ENCODE measurements around the gene IL3. TPM values are rescaled to one million over a fixed set of nuclear protein-coding genes. Genes with fewer than 3 reads are reported as not detected.

IL3 gene, protein sequence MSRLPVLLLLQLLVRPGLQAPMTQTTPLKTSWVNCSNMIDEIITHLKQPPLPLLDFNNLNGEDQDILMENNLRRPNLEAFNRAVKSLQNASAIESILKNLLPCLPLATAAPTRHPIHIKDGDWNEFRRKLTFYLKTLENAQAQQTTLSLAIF
- total RNA-seq (2021; fragmentation: NEBNext Ultra II Directional; extraction: Animal tissue kit (Norgen Biotek cat#: 25700)), result not detected
- long read RNA-seq, result 0 reads

- DNase-seq, result no peak
- Mint-ChIP-seq H3K27me3 (ENCODE audit: insufficient read depth) (peaks cover 6% of the 10 kb centered on the region), H3K27ac (no peak within 1 kb of the TSS), H3K4me1 (ENCODE audit: low read depth) (peaks cover 12% of the 10 kb centered on the region; the same call in 1 of the 2 replicates), H3K9me3 (no peaks in the 10 kb centered on the region), H3K4me3 (no peak within 1 kb of the TSS), H3K36me3 (ENCODE audit: low read depth) (no peaks in the 10 kb centered on the region)
- TF ChIP-seq, protein P1, sequence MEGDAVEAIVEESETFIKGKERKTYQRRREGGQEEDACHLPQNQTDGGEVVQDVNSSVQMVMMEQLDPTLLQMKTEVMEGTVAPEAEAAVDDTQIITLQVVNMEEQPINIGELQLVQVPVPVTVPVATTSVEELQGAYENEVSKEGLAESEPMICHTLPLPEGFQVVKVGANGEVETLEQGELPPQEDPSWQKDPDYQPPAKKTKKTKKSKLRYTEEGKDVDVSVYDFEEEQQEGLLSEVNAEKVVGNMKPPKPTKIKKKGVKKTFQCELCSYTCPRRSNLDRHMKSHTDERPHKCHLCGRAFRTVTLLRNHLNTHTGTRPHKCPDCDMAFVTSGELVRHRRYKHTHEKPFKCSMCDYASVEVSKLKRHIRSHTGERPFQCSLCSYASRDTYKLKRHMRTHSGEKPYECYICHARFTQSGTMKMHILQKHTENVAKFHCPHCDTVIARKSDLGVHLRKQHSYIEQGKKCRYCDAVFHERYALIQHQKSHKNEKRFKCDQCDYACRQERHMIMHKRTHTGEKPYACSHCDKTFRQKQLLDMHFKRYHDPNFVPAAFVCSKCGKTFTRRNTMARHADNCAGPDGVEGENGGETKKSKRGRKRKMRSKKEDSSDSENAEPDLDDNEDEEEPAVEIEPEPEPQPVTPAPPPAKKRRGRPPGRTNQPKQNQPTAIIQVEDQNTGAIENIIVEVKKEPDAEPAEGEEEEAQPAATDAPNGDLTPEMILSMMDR (IDR thresholded peaks at IDR 0.05), result no peak
Observed at GRCh38 chr5:132060501-132061161, at the start of gene IL3. TSS of gene IL3 (plus strand) at chr5:132060655. CDS start at chr5:132060707, 52 bp downstream.

GRCh38 chr5:132010989-132011621 is 49.4 kb upstream of the IL3 start:
- Mint-ChIP-seq H3K27ac (no peak overlapping the region), H3K27me3 (ENCODE audit: insufficient read depth) (peaks cover 34% of the 10 kb centered on the region), H3K4me1 (ENCODE audit: low read depth) (no peaks in the 10 kb centered on the region), H3K4me3 (peak overlapping the region; percentile 52), H3K9me3 (no peaks in the 10 kb centered on the region), H3K36me3 (ENCODE audit: low read depth) (peaks cover 3% of the 10 kb centered on the region; the same call in 1 of the 2 replicates)
- DNase-seq, result no peak
- TF ChIP-seq, protein P1 (IDR thresholded peaks at IDR 0.05), result no peak

GRCh38 chr5:132011622-132012343 is 48.7 kb upstream of the IL3 start, which contains the start of gene ACSL6:
TSS of gene ACSL6 (minus strand) at chr5:132011658. CDS start at chr5:132011553, 105 bp downstream.
- H3K36me3 Mint-ChIP-seq (ENCODE audit: low read depth), result peaks cover 3% of the 10 kb centered on the region; the same call in 1 of the 2 replicates
- no peak for DNase-seq
- H3K9me3 Mint-ChIP-seq, result no peaks in the 10 kb centered on the region
- no peak within 1 kb of the TSS for H3K27ac Mint-ChIP-seq
- TF ChIP-seq, protein P1 (IDR thresholded peaks at IDR 0.05), result no peak
- peak within 1 kb of the TSS; percentile 52 for H3K4me3 Mint-ChIP-seq
- peaks cover 38% of the 10 kb centered on the region for H3K27me3 Mint-ChIP-seq (ENCODE audit: insufficient read depth)
- H3K4me1 Mint-ChIP-seq (ENCODE audit: low read depth), result no peaks in the 10 kb centered on the region

- Mint-ChIP-seq H3K4me1 (ENCODE audit: low read depth) (no peaks in the 10 kb centered on the region), H3K4me3 (no peak overlapping the region), H3K27me3 (ENCODE audit: insufficient read depth) (peaks cover 44% of the 10 kb centered on the region), H3K27ac (no peak overlapping the region), H3K9me3 (no peaks in the 10 kb centered on the region), H3K36me3 (ENCODE audit: low read depth) (peaks cover 3% of the 10 kb centered on the region; the same call in 1 of the 2 replicates)
- TF ChIP-seq, protein P1 (IDR thresholded peaks at IDR 0.05), result no peak
- peak; percentile 41 for DNase-seq
Observed at GRCh38 chr5:132012371-132013005, 48.0 kb upstream of the IL3 start.

Measured in HFFc6 (cell line).